AG20443 (cell line): Measurements from ENCODE around the gene FNDC10.

Source experiments
- DNase-seq: peaks from one replicate; pipeline ENCODE4 v3.0.0; 2012; ENCODE audit warnings: low spot score, mixed read lengths

Gene FNDC10

DNA sequence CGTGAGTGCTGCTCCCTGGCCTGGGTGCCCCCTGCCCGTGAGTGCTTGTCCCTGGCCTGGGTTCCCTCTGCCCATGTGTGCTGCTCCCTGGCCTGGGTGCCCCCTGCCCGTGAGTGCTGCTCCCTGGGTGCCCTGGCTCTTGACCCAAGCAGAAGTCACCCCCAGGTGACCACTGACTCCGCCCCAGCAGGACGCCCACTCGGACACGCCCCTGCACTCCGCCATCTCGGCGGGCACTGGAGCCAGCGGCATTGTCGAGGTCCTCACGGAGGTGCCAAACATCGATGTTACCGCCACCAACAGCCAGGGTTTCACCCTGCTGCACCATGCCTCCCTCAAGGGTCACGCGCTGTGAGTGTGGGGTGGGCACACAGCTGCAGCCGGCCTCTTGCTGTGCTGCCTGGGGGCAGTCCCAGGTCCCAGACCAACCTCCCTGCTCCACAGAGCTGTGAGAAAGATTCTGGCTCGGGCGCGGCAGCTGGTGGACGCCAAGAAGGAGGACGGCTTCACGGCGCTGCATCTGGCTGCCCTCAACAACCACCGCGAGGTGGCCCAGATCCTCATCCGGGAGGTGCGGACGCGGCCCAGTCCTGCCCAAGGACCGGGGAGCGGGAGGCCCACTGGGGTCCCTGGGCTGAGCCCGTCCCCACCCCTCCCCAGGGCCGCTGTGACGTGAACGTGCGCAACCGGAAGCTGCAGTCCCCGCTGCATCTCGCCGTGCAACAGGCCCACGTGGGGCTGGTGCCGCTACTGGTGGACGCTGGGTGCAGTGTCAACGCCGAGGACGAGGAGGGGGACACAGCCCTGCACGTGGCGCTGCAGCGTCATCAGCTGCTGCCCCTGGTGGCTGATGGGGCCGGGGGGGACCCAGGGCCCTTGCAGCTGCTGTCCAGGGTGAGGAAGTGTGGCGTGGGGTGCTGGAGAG, 28.2 kb upstream of the FNDC10 start:
- DNase-seq, result no peak

DNA sequence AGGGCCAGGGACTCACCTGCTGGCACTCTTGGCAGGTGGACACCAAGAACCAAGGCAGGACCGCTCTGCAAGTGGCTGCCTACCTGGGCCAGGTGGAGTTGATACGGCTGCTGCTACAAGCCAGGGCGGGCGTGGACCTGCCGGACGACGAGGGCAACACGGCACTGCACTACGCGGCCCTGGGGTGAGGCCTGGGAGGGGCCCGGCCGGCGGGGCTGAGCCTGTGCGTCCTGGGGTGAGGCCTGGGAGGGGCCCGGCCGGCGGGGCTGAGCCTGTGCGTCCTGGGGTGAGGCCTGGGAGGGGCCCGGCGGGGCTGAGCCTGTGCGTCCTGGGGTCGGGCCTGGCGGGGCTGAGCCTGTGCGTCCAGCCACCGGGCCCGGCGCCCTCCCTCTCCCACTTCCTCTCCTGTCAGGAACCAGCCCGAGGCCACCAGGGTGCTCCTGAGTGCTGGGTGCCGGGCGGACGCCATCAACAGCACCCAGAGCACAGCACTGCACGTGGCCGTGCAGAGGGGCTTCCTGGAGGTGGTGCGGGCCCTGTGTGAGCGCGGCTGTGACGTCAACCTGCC, 27.4 kb upstream of the FNDC10 start:
- no peak for DNase-seq

DNA sequence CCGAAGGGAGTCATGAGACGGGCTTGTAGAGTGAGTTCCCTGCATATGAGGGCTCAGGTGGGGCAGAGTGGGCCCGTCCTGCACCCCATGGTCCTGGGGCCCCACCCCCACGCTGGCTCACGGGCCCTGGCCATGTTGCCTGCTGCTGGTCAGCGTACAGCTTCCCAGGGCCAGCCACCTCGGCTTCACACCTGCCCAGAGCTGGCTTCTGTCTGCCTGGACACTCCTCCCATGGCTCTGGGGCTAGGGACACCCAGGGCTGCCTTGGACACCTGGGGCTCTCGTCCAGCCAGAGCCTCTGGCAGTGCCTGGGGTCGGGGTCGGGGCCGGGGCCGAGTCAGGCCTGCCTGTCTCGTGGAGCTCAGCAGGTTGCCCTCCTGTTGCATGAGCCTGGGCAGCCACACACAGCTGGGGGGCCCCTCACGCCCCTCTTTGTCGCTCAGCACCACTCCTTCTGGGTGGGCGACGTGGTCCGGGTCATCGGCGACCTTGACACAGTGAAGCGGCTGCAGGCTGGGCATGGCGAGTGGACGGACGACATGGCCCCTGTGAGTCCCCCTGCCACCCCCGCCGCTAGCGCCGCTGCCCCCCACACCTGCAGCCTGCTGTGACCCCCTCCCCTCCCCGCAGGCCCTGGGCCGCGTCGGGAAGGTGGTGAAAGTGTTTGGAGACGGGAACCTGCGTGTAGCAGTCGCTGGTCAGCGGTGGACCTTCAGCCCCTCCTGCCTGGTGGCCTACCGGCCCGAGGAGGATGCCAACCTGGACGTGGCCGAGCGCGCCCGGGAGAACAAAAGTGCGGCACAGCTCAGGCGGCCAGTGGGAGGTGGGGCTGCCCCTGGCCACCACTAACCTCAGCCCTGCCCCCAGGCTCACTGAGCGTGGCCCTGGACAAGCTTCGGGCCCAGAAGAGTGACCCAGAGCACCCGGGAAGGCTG, 26.5 kb upstream of the FNDC10 start:
- DNase-seq, result no peak

- no peak for DNase-seq
Measured at GRCh38 chr1:1625824-1626206, 25.9 kb upstream of the FNDC10 start.

DNA sequence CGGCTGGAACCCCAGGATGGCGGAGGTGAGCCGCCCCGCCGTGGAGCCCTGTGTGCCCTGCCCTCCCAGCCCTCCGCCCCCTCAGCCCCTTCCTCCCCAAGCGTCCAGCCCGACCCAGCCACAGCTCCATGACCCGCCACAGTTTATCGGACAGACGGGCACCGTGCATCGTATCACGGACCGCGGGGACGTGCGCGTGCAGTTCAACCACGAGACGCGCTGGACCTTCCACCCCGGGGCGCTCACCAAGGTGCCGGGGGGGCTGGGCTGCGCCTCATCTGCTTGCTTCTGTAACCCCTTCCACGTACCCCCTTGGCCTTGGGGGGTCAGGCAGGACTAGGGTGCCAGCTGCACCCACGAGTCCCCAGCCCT, 25.5 kb upstream of the FNDC10 start:
- DNase-seq, result no peak

- no peak for DNase-seq
Measured at GRCh38 chr1:1624443-1625403, 24.8 kb upstream of the FNDC10 start.

- DNase-seq, result no peak
Measured at GRCh38 chr1:1623631-1624442, 23.9 kb upstream of the FNDC10 start.

- DNase-seq, result no peak
Measured at GRCh38 chr1:1623181-1623630, 23.3 kb upstream of the FNDC10 start.

- DNase-seq, result no peak
Measured at GRCh38 chr1:1622788-1623094, 22.8 kb upstream of the FNDC10 start.

DNA sequence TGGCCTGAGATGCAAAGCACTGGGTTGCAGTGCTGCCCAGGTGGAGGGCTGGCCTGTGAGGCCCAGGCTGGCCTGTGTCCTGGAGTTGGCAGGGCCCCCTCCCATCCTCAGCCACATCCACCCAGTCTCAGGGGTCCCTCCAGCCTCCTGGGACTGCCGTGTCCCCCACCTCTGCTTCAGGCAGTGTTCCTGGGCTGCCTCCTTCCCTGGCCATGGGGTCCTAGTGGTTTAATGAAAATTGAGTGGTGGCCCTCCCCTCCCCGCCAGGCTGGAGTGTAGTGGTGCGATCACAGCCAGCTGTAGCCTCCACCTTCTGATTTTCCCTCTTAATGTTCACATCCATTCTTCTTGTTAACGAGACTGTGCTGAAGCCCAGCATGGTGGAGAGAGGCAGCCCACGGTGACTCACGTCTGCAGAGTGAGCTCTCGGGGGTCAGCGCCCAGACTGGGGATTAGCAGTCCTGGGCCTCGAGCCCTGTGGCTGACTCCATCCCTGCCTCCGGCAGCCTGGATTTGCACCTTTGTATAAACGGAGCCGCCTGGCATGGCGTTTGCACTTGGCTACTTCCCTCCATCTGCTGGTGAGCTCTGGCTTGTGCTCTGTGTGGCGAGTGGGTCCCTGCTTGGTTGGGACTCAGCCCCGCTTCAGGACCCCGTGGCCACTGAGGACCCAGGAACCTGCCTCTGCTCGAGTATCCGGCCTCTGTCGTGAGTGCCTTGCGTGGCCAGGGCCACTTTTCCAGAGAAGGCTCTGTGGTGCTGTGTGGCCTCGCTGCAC, 22.3 kb upstream of the FNDC10 start:
- no peak for DNase-seq

GRCh38 chr1:1621173-1622009, 21.5 kb upstream of the FNDC10 start:
- DNase-seq, result no peak

DNA sequence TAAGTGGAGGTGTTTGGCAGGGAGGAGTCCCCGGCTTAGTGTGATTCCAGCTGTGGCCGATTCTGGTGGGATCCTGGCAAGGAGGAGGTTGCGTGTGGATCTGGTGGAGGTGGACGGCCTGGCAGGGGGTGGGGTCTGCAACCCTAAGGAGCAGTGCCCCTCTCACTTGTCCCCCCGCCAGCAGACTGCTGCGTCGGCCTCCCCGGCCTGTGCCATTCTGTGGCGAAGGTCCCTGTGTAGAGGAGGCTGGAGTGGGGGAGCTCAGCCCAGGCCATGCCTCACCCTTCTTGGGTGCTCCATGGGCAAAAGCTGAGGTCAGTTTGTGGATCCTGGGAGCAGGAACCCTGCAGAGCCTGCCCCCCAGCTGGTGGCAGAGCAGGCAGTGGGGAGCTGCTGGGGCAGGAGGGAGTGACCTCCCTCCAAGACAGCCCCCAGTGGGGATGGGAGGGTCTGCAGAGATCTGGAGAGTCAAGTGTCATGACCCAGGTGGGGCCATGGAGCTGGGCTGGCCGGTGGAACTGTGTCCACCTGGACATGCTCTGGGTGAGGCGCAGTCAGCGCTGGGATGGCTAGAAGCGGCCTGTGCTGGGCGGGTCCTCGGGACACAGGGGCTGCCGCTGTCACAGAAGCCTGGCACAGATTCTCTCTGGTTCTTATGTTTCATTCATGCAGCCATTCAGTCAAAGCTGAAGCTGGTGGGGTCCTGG, 20.7 kb upstream of the FNDC10 start:
- DNase-seq, result no peak

- no peak for DNase-seq
Measured at GRCh38 chr1:1619917-1620361, 20.0 kb upstream of the FNDC10 start.

DNA sequence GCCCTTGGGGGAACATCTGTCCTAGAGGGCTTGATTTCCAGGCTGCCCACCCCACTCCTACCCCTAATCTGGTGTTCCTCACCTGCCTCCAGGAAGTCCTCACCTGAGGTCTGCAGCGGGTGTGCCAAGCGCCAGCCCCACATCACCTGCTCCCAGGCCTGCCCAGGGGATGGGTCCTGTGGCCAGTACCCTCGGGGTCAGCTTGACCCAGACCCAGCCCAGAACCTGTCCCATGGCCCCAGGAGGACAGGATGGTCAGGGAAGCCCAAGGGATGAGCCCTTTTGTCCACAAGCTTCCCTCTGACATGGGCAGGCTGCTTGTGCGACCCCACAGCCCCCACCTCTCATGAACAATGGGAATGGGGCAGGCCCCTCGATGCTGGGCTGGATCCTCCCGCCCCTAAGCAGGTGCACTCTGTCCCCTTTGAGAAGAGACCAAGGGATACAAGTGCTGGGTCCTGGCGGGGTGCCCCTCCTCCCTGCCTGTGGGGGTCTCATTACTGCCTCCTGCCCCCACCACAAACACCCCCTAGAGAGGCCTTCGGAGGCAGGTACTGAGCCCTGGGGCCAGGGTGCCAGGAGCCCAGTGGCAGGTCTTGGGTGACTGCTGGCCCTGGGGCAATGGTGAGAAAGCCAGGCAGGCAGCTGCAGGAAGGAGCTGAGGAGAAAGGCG, 18.6 kb upstream of the FNDC10 start:
- DNase-seq, result no peak

- DNase-seq, result no peak
Measured at GRCh38 chr1:1617925-1618324, 18.0 kb upstream of the FNDC10 start.

DNA sequence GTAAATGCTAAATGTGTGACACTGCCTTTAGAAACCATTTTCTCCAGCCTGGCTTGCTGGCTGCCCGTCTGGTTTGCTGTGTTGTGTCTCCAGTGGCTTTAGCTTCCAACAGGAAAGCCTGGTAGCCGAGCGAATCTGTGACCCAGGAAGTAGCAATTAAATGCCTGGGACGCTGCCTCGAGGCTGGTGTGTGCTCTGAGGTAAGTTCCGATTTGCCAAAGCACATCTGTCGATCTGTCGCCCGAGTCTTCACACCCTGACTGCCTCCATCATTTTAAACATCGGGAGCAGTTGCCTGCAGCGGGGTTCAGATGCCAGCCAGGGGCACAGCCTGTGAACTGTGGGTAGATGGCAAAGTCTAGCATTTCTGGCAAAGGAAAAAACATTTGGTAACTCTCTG, 17.6 kb upstream of the FNDC10 start:
- no peak for DNase-seq

DNA sequence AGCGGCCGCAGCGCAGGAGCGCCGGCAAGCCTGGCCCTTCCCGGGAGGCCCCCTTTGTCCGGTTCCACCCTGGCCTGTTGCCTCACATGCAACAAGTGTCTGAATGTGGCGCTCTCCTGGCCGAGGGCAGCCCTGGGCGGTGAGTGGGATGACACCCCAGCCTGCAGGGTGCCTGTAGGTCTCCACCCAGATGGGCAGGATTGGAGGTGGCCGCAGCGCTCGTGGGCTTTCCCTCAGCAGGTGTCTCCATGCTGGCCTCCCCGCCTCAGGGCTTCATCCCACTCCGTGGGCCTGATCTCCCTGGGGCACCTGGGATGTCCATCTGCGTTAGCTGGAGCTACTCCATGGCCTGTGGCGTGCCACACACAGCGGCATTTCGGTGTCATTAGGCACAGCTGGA, 16.9 kb upstream of the FNDC10 start:
- DNase-seq, result no peak
